Chondrocyte (in vitro differentiated cells): Measurements from ENCODE around the gene FBLIM1. TPM values are rescaled to one million over a fixed set of nuclear protein-coding genes. Genes with fewer than 3 reads are reported as not detected.

ENCODE experiments used
- DNase-seq: peaks from one replicate; pipeline ENCODE4 v3.0.0; 2021; ENCODE audit warnings: mixed read lengths, low spot score
- H3K27ac Mint-ChIP-seq: one replicate; pipeline ENCODE4 v1.8.0; 2021; ENCODE audit warnings: mild to moderate bottlenecking, moderate library complexity, mixed read lengths; ENCODE audit not compliant: unreplicated experiment
- H3K27me3 Mint-ChIP-seq: 2 replicates; pipeline ENCODE4 v1.8.0; 2021; ENCODE audit warnings: low read depth, mixed read lengths
- H3K36me3 Mint-ChIP-seq: 2 replicates; pipeline ENCODE4 v1.8.0; 2021; ENCODE audit warnings: low read depth, mixed read lengths
- H3K4me1 Mint-ChIP-seq: 2 replicates; pipeline ENCODE4 v1.8.0; 2021; ENCODE audit warnings: low read depth, mild to moderate bottlenecking, mixed read lengths
- H3K4me3 Mint-ChIP-seq: one replicate; pipeline ENCODE4 v1.8.0; 2021; ENCODE audit warnings: mild to moderate bottlenecking, moderate library complexity, mixed read lengths; ENCODE audit not compliant: unreplicated experiment
- H3K9me3 Mint-ChIP-seq: 2 replicates; pipeline ENCODE4 v1.8.0; 2021; ENCODE audit warnings: low read depth, mixed read lengths
- CTCF ChIP-seq: fragments of 200-600 bp; sonication (generic); IDR thresholded peaks from 2 replicates; pipeline ENCODE4 v1.5.0; 2021; ENCODE audit warnings: antibody characterized with exemption, mild to moderate bottlenecking, moderate library complexity
- long read RNA-seq: library from polyadenylated mRNA; stranded (forward); transcript quantifications from one replicate; pipeline ENCODE4 v2.0.0, GENCODE V29; 2021
- total RNA-seq: library from RNA; stranded (reverse); gene quantifications from 3 replicates; pipeline ENCODE4 v1.2.1, GENCODE V29; 2021

Gene FBLIM1
- 191 to 492 TPM (median 490 TPM) in 3 replicates for total RNA-seq
- long read RNA-seq, transcript FBLIM1-202 (9 exons, 3,695 nt) = major isoform, 556 of 1,550 reads
- long read RNA-seq, partial matches to known transcripts = 140 of 1,550 reads
- long read RNA-seq, other reads (novel, unspliced or antisense) = 851 of 1,550 reads

- TF ChIP-seq CTCF = no peak
- no peaks in the 10 kb centered on the region for H3K27me3 Mint-ChIP-seq
- no peak for DNase-seq
- peaks cover 8% of the 10 kb centered on the region for H3K36me3 Mint-ChIP-seq
- H3K4me3 Mint-ChIP-seq = peak within 1 kb of the TSS; percentile 92
- no peaks in the 10 kb centered on the region for H3K9me3 Mint-ChIP-seq
- H3K27ac Mint-ChIP-seq = peak within 1 kb of the TSS; percentile 95
- H3K4me1 Mint-ChIP-seq = peaks cover 55% of the 10 kb centered on the region
Measured at GRCh38 chr1:15758343-15758931, at the start of gene FBLIM1. Gene FBLIM1 (plus strand): TSS chr1:15758795. CDS start chr1:15764984, 6,189 bp downstream.

- H3K36me3 Mint-ChIP-seq = peaks cover 4% of the 10 kb centered on the region
- DNase-seq = no peak
- H3K9me3 Mint-ChIP-seq = no peaks in the 10 kb centered on the region
- H3K27me3 Mint-ChIP-seq = no peaks in the 10 kb centered on the region
- no peak overlapping the region for H3K27ac Mint-ChIP-seq
- H3K4me1 Mint-ChIP-seq = peaks cover 21% of the 10 kb centered on the region
- no peak for TF ChIP-seq CTCF
- no peak overlapping the region for H3K4me3 Mint-ChIP-seq
Measured at GRCh38 chr1:15709226-15709625, 49.4 kb upstream of the FBLIM1 start.

DNA sequence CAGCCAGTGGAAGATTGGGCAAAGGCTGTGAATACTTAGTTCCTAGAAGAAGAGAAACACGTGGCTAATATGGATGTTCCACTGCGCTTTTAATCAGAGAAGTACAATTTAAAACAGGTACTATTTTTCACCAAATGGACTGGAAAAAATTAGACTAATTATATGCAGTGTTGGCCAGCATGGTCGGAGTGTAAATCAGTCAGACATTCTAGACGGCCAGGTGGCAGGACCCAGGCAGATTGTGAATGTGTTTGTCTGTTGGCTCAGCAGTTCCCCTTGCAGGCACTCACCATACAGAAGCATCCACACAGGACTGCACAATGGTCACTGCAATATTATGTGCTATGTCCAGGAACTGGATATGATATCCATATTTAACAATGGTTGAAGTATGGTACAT lies 46.4 kb upstream of the FBLIM1 start:
- no peak for DNase-seq
- Mint-ChIP-seq H3K27ac (no peak overlapping the region), H3K36me3 (no peaks in the 10 kb centered on the region), H3K9me3 (no peaks in the 10 kb centered on the region), H3K27me3 (no peaks in the 10 kb centered on the region), H3K4me3 (no peak overlapping the region), H3K4me1 (peaks cover 16% of the 10 kb centered on the region)
- TF ChIP-seq CTCF = no peak

GRCh38 chr1:15714406-15715136 lies 44.0 kb upstream of the FBLIM1 start:
- no peaks in the 10 kb centered on the region for H3K9me3 Mint-ChIP-seq
- peaks cover 16% of the 10 kb centered on the region for H3K4me1 Mint-ChIP-seq
- H3K4me3 Mint-ChIP-seq = no peak overlapping the region
- peaks cover 6% of the 10 kb centered on the region for H3K36me3 Mint-ChIP-seq
- DNase-seq = no peak
- TF ChIP-seq CTCF = no peak
- H3K27me3 Mint-ChIP-seq = no peaks in the 10 kb centered on the region
- peak overlapping the region; percentile 77 for H3K27ac Mint-ChIP-seq

DNA sequence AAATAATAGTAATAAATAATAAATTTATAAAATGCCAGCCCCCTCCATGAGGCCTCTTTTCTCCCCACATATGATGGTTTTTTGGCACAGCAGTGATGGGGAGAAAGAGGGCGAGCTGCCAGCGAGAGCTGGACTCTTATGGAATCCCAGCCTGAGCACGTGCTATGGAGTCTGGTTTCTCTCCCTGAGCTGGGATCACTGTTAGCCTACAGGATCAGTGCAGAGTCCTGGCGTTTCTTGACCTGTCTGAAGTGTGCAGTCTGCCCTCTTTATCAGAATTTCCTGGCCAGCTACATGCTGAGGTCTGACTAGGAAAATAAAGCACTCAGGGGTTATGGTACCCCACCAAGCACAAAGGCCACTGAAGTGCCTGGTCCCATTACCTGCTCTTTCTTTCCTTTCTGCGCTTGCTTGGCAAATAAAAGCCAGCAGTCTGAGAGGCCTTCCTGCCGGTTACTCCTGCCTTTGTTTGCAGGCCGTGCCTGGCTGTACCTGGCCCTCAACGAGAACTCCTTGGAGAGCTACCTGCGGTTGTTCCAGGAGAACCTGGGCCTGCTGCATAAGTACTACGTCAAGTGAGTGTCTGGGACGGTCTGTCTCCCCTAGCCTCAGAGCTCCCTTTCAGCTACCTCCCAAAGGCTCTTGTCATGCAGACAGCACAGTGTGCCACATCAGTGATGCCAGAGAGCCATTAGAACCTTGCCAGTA lies 41.0 kb upstream of the FBLIM1 start:
- Mint-ChIP-seq H3K4me3 (no peak overlapping the region), H3K27ac (no peak overlapping the region), H3K36me3 (peaks cover 11% of the 10 kb centered on the region), H3K27me3 (no peaks in the 10 kb centered on the region), H3K4me1 (peaks cover 19% of the 10 kb centered on the region), H3K9me3 (no peaks in the 10 kb centered on the region)
- no peak for TF ChIP-seq CTCF
- no peak for DNase-seq
